Ishikawa (cell line): ENCODE measurements around the gene CDC42BPB.

Experiments
- CEBPB ChIP-seq: IDR thresholded peaks from 2 replicates; pipeline ENCODE4 v1.6.1; 2012
- USF1 ChIP-seq: IDR thresholded peaks from 2 replicates; pipeline ENCODE4 v1.6.1; 2012

DNA sequence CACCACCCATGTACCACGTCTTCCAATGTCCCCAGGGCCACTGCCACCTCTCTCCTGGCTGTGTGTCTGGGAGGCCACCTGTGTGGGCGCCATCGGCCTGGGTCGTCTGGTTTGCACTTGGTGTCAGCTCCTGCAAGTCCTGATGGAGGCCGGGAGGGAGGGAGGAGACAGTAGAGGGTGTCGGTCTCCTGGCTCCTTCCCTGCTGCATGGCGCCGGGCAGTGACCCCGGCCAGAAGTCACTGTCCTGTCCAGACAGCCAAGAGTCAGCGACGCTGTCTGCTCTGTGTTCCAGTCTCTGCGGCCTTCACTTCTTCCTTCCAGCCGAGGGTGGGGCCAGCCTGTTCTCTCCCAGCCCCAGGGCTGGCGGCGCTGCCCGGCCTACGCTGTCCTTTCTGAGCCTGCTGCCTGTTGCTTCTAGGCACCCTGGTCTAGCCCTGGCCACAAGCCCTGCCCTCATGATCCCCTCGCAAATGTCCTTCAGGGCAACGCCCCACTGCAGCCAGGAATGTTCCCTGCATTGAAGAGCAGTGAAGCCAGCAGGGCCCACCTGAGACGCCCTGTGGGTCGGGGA, 13.7 kb upstream of the CDC42BPB start:
- no peak for TF ChIP-seq CEBPB
- TF ChIP-seq USF1: no peak
